Astrocyte of the hippocampus (primary cell): ENCODE measurements around the gene TLE2.
"Not testable (repeated sequence)": the region's sequence is repeated elsewhere in the genome, so short reads cannot be mapped to it uniquely, and the experiment has no call there.

Experiments
- DNase-seq: peaks from one replicate; pipeline ENCODE4 v3.0.0; 2011; ENCODE audit warnings: low read depth, low spot score

Gene TLE2

GRCh38 chr19:3014135-3014534 is 14.9 kb downstream of the TLE2 start:
- no peak for DNase-seq

- DNase-seq: no peak
Observed at GRCh38 chr19:3013263-3013725, 15.8 kb downstream of the TLE2 start.

DNA sequence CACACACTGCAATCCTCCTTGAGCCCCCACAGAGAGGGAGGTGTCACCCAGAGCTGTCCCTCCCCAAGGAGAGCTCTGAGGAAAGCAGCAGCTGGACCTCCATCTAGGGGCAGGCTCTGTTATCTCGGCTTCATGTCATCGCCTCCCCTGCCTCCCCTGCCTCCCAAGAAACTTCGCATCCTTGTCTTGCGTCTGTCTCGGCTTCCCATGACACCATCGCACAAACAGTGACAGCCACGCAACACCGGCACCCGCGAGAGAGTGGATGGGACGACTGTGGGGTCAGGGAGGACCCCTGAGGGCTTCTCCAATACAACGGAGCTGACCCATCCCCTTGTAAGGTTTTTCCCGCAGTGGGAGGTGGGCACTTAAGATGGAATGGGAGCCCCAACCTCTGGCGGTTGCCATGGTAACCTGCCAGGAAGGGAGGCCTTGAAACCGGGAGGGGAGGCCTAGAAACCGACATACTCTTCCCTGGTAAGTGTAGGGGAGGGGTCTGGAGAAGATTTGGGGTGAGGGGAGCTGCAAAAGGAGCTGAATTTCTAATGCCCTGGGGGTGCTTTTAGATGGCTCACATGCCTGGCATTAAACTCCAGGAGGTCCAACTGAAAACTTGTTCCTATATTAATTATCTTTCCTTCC is 16.3 kb downstream of the TLE2 start:
- DNase-seq: no peak

GRCh38 chr19:3012059-3012458 is 17.0 kb downstream of the TLE2 start:
- DNase-seq: not testable (repeated sequence)

DNA sequence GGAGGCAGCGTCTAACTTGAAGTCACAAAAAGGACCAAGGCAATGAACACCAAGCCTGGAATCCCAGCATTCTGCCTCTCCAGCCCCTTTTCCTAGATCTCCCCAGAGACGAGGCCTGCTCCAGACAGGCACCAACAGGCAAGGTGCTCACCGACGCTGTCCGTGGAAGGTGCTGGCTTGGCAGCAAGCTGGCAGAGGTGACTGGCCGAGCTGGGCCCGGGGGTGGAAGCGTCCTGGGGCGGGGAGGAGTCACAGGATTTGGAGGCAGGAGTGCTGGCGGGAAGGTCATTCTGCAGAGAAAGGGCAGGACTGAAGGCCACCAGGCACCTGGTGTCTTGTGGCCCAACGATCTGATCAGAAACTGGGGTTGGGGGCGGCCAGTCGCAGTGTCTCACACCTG is 18.2 kb downstream of the TLE2 start:
- no peak for DNase-seq

DNA sequence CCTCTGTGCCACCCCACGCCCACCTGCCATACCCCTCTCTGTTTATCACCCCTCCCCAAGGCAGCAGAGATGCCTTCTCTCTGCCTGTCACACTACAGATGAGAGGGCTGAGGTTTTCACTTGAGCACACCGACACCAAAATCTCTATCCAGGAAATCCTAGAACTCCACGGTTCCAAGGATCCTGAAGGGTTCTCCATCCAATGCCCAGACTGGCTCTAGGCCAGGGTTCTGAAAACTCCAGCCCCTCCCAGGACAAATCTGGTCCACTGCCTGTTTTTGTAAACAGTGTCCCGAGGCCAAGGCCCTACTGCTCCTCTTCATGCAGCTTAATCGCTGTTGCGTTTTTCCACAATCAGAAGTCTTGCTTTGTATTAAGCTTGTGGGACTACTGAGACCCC is 20.1 kb downstream of the TLE2 start:
- no peak for DNase-seq

GRCh38 chr19:3007975-3008374 is 21.1 kb downstream of the TLE2 start:
- no peak for DNase-seq

GRCh38 chr19:3006075-3006767 is 22.9 kb downstream of the TLE2 start:
- DNase-seq: no peak

GRCh38 chr19:3005345-3005744 is 23.7 kb downstream of the TLE2 start:
- DNase-seq: no peak

DNA sequence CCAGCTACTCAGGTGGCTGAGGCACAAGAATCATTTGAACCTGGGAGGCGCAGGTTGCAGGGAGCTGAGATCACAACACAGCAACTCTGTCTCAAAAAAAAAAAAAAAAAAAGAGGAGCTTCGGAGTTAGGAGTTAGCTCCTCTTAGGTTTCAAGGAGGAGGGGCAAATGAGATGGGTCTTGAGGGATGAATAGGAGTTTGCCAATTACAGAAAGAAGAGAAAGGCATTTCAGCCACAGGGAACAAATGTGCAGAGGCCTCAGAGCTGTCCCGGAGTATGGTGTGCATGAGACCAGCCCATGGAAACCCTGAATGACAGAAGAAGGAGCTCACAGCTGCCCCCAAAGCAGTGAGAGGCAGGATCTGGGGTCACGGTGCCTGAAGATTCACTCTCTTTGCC is 24.6 kb downstream of the TLE2 start:
- DNase-seq: no peak

DNA sequence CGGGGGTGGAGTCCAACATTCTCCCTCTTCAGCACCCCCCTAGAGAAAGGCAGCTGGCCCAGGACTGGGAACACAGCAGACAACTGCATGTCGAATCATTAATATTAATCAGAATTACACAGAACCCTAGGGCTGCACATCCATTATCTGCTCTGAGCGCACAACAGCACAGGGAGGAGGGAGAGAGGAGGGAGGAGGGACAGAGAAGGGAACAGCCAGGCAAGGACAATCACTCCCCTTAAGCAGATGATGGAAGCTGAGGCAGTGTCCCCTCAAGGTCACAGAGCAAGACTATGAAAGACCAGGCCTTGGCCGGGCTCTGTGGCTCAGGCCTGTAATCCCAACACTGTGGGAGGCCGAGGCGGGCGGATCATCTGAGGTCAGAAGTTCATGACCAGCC is 26.0 kb downstream of the TLE2 start:
- no peak for DNase-seq

- DNase-seq: no peak
Observed at GRCh38 chr19:3001235-3001800, 27.8 kb downstream of the TLE2 start.

DNA sequence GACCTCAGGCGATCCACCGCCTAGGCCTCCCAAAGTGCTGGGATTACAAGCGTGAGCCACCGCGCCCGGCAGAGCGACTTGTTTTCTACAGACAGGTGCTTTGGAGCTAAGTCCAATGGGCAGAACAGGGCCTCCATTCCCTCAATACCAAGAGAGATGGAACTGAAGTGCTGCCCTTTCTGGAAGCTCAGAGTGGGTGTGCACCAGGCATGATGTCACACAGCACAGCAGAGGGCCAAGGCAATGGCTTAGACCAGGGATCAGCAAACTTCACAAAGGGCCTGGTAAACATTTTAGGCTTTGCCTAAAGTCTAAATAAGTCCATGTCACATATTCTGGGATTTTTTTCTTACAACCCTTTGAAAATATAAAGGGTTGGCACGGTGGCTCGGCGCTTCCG is 30.4 kb downstream of the TLE2 start:
- DNase-seq: no peak

DNA sequence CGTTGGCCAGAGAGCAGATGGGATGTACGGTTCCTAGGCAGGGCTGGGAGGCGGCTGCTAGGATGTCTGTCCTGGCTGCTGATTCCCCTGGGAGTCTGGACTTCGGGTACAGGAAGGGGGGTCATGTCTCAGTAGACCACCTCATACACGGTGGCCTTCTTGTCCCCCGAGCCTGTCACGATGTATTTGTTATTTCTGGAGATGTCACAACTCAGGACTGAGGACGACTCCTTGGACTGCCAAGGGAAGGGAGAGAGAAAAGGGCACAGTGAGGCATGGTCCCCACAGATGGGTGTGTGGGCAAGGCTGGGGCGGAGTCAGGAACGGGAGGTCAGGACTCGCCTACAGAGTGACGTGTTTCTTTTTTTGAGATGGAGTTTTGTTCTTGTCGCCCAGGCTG is 31.4 kb downstream of the TLE2 start:
- DNase-seq: no peak

- DNase-seq: no peak
Observed at GRCh38 chr19:2994588-2995131, 34.4 kb downstream of the TLE2 start.

DNA sequence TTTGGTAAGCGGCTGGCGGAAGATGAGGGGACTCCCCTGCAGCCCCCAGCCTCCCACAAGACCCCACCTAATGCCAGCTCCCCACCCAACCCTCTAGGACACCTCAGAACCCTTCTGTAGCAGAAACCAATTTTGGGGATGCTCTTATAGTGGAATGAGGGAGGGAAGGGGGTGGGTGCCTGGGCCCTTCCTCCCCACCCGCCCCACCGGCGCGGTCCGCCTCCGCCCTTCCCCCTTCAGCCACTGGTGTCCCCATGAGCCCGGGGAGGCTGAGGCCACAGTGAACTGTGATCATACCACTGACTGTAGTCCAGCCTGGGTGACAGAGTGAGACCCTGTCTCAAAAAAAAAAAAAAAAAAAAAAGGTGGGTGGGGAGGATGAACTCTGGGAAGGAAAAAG is 35.5 kb downstream of the TLE2 start:
- DNase-seq: no peak

- DNase-seq: no peak
Observed at GRCh38 chr19:2992958-2993357, 36.1 kb downstream of the TLE2 start.

DNA sequence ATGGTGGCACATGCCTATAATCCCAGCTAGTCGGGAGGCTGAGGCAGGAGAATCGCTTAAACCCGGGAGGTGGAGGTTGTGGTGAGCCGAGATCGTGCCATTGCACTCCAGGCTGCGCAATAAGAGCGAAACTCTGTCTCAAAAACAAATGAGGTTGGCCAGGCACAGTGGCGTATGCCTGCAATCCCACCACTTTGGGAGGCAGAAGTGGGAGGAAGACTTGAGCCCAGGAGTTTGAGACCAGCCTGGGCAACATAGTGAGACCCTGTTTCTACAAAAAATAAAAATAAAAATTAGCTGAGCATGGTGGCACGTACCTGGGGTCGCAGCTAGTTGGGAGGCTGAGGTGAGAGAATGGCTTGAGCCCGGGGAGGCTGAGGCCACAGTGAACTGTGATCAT is 36.7 kb downstream of the TLE2 start:
- not testable (repeated sequence) for DNase-seq

DNA sequence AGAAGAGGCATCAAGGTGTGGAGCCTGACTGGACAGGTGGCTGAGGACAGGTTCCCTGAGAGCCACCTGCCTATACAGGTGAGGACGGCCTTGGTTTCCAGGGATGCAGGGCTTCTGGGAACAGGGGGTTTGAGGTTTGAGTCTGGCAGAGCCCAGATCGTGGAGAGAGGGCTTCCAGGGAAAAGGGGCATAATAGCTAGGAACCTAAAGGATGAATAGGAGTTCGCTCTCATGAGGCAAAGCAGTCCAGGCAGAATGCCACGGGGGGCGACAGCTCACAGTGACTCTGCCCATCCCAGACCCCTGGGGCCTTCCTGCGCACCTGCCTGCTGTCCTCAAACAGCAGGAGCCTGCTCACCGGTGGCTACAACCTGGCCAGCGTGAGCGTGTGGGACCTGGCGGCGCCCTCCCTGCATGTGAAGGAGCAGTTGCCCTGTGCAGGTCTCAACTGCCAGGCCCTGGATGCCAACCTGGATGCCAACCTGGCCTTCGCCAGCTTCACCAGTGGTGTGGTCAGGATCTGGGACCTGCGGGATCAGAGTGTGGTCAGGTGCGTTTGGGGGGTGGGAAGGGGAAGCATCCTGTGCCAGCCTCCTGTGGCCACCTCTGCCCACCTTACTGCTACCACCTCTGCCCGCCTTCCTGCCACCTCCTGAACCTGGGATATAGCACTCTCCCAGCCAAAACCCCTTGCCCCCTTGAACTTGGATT is 39.7 kb downstream of the TLE2 start:
- DNase-seq: no peak

- no peak for DNase-seq
Observed at GRCh38 chr19:2988568-2988967, 40.5 kb downstream of the TLE2 start.

- DNase-seq: no peak
Observed at GRCh38 chr19:2987797-2988196, 41.3 kb downstream of the TLE2 start.

- DNase-seq: peak; percentile 39
Observed at GRCh38 chr19:2986951-2987524, 42.0 kb downstream of the TLE2 start.
